T-helper 1 cell treated with Interleukin-12 subunit alpha and Interleukin-12 subunit beta and Interleukin-4 antibody, amounts not matched to agents 30 ng/mL and 1 ng/mL, for 36 hours (primary cell): Measurements from ENCODE around the gene ZNF8. TPM values are rescaled to one million over a fixed set of nuclear protein-coding genes. Genes with fewer than 3 reads are reported as not detected.

ENCODE experiments used
- intact Hi-C: fragments of 100-400 bp; cut with micrococcal nuclease; formaldehyde crosslinking; loops from one replicate; pipeline ENCODE4 v1.15.1; 2024
- total RNA-seq: library from RNA; stranded (reverse); gene quantifications from 2 replicates; pipeline ENCODE4 v1.2.3, GENCODE V29; 2022

Gene ZNF8
- total RNA-seq: 4.9 and 5.5 TPM in 2 replicates

DNA sequence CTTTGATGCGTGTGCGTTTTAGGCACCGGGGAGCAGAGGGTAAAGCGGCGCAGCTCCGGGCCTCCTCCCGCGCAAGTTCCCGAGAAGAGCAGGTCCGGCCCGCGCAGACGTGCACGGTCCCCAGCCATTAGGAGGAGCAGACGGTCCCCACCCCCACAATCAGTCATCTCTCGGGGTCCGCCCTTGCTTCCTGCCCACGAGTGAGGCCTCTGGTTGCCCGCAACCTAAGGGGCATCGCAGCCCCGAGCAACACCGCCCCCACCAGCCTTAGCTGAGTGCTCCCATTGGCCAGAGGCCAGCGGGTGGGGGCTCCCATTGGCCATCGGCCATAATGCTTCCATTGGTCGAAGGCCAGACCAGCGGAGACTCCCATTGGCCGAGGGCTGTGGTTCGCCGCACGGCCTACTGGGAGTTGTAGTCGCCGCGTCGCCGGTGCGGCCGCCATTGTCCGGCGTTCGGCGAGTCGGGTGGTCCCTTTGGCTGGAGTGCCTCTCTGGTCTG is at the start of gene ZNF8:
Gene ZNF8 (plus strand): TSS at position 415 of the 501 bp plus-strand sequence. CDS start 127 bp downstream, outside the sequence.
- intact Hi-C loops: loop anchor here (1.0 to 2.0 kb wide), 24 partner anchors 27 to 1874 kb away; partner anchors contain the start of genes ERVK3-1, RPS5, ZNF132 and ZNF17

DNA sequence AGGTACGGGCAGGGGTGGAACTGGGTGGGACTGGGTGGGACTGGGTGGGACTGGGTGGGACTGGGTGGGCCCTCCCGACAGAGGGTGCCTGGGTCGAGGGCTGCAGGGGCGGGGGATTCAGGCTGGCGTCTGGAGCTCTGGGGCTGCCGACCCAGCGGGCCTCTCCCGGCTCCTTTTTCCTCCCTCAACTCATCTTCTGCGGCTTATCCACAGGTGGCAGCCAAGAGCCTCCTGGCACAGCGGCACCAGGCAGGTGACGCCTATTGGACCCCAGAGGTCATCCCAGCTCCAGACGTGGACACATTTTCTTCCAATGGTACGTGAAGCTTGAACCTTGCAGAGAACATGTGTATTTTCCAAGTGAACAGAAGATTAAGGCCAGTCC is 49.5 kb upstream of the ZNF8 start:
- intact Hi-C loops: loop anchor here (2.0 kb wide), 1 partner anchor 98 kb away; the partner anchor contains the start of gene ZSCAN22

DNA sequence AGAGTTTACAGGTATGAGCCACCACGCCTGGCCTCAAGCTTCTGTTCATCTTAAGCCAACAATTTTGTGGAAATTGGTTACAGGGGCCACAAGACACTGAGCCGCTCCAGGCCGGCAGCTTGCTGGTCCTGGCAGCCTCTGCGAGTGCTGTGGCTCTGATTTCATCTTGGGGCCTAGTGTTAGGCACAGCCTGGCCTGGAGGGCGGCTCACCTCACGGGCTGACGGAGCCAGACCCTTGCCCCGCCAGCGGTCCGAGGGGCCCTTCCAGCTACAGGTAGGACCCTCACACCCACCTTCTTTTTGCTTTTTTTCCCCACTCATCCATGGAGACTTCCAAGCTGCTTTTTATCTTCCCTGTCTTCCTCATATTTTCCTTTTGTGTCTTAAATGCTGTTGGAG is 41.4 kb upstream of the ZNF8 start:
- intact Hi-C loops: no loop called here

GRCh38 chr19:58243351-58243750 is 35.4 kb upstream of the ZNF8 start:
- intact Hi-C loops: no loop called here

DNA sequence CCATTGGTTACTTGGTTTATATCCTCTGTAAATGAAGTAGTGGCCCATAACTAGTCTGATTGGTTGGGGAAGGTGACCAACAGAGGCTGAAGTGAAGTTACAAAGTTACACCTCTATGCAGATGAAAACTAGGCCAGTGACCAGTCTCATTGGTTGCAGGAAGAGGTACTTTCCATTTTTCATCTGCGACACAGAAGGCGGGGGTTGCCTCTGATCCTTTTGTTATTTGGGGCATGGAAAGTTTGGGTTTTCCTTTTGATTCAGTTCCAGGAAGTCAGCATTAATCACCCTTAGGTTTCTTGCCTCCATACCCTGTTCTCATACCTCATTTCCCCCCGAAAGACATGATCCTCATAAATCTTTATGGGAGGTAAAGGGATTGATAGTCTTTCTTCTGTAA is 29.9 kb upstream of the ZNF8 start:
- intact Hi-C loops: no loop called here

DNA sequence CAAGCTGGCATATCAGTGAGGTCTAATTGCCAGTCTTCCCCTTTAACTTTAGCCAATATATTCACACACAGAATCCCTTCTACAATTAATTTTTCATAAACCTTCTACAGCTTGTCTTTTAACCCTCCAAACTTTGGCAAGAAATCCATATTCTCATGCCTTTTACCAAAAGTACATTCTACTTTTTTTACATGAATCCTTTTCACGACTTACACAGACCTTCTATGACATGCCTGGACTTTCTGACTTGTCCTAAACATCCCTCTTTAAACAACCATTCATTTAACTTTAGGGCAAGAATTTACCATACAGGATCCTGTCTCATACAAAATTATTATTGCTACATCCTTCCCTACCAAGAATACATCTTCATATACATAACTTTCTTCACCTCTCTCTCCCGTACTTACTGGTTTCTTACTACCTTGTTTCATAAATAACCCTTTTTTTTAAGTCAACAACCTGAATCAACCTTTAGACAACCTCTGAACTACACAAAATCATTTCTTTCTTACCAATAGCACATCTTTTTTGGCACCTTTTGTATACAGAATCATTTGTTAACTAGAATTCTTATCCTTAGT is 26.6 kb upstream of the ZNF8 start:
- intact Hi-C loops: no loop called here

DNA sequence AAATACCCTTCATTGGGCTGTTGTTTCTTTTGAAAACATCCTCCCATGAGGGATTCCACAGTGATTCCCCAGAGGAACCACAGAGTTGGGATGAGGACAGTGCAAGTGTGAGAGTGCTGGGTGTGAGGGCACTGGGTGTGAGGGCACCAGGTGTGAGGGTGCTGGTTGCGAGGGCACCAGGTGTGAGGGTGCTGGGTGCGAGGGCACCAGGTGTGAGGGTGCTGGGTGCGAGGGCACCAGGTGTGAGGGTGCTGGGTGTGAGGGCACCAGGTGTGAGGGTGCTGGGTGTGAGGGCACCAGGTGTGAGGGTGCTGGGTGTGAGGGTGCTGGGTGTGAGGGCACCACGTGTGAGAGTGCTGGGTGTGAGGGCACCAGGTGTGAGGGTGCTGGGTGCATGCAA is 20.5 kb upstream of the ZNF8 start:
- intact Hi-C loops: loop anchor here (5.0 kb wide), 1 partner anchor 61 kb away; no protein-coding TSS in a partner anchor

DNA sequence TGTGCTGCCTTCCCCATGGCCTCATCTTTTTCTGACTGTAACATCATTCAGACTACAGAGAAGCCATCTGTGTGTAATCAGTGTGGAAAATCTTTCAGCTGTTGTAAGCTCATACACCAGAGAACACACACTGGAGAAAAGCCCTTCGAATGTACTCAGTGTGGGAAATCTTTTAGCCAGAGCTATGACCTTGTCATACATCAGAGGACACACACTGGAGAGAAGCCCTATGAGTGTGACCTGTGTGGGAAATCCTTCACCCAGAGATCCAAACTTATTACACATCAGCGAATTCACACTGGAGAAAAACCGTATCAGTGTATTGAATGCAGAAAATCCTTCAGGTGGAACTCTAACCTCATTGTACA is 17.2 kb upstream of the ZNF8 start:
- intact Hi-C loops: no loop called here

DNA sequence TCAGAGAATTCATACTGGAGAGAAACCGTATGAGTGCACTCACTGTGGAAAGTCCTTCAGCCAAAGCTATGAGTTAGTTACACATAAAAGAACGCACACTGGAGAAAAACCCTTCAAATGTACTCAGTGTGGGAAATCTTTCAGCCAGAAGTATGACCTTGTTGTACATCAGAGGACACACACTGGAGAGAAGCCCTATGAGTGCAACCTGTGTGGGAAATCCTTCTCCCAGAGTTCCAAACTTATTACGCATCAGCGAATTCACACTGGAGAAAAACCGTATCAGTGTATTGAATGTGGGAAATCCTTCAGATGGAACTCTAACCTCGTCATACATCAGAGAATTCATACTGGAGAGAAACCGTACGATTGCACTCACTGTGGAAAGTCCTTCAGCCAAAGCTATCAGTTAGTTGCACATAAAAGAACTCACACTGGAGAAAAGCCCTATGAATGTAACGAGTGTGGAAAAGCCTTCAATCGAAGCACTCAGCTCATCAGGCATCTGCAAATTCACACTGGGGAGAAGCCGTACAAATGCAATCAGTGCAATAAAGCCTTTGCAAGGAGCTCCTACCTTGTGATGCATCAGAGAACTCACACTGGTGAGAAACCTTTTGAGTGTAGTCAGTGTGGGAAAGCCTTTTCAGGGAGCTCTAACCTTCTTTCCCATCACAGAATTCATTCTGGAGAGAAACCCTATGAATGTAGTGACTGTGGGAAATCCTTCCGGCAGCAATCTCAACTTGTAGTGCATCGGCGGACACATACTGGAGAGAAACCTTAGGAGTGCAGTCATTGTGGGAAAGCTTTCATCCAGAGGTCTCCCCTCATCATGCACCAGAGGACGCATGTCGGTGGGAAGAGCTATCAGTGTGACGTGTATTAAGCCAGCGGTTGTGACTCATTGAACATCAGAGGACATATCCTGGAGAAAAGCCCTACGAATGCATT is 16.5 kb upstream of the ZNF8 start:
- intact Hi-C loops: no loop called here

DNA sequence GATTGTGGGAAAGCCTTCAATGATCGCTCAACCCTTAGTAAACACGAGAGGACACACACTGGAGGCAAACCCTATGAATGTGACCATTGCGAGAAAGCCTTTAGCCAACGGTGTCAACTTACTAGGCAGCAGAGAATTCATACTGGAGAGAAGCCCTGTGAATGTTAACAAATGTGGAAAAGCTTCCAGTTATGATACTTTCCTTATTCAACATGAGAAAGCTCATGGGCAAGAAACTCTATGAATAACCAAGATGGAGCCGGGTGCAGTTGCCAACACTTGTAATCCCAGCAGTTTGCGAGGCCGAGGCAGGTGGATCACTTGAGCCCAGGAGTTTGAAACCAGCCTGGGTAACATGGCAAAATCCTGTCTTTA is 15.8 kb upstream of the ZNF8 start:
- intact Hi-C loops: no loop called here

GRCh38 chr19:58265100-58265499 is 13.7 kb upstream of the ZNF8 start:
- intact Hi-C loops: no loop called here

DNA sequence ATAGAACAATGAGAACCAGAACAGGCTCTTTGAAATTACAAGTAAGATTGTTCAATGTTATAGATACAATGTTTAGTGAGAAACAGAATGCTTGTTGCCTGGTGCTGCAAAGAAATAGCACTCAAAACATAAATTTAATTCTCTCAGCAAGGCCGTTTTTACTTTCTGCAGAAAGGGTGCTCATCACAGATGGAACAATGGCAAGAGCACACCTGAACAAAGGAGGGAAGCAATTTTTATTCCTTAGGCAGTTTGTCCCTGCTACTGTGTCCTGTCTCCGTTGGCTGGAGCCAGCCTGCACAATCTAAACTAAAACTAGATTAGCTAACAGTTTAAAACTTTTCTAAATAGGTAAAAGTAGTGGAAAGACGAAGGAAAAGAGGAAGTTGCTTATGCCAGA is 10.4 kb upstream of the ZNF8 start:
- intact Hi-C loops: no loop called here

- intact Hi-C loops: no loop called here
Measured at GRCh38 chr19:58274771-58275201, 4.0 kb upstream of the ZNF8 start.

- intact Hi-C loops: no loop called here
Measured at GRCh38 chr19:58275564-58275963, 3.2 kb upstream of the ZNF8 start.

DNA sequence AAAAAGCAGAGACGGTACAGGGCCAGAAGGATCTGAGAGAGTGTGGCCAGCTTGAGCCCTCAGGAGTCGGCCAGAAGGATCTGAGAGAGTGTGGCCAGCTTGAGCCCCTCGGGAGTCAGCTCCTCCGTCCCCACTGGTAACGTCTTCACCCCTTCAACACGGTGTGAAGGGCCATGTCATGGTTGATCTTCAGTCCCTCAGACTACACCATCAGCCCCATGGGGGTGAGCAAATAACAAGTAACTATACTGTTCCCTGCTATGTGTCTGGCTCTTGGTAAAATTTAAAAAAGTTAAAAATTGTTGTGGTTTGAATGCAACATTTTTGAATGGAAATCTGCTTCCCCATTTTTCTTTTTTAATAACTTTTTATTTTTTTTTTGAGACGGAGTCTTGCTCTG is 1.6 kb upstream of the ZNF8 start:
- intact Hi-C loops: no loop called here

- intact Hi-C loops: loop anchor here (1.0 to 2.0 kb wide), 24 partner anchors 27 to 1873 kb away; partner anchors contain the start of genes ERVK3-1, RPS5, ZNF132 and ZNF17
Measured at GRCh38 chr19:58277748-58278540, 811 bp upstream of the ZNF8 start.

GRCh38 chr19:58279042-58279924 is 528 bp downstream of the ZNF8 start:
- intact Hi-C loops: loop anchor here (2.0 kb wide), 2 partner anchors 700 to 1874 kb away; partner anchors contain the start of genes ZNF416 and ZNF583

DNA sequence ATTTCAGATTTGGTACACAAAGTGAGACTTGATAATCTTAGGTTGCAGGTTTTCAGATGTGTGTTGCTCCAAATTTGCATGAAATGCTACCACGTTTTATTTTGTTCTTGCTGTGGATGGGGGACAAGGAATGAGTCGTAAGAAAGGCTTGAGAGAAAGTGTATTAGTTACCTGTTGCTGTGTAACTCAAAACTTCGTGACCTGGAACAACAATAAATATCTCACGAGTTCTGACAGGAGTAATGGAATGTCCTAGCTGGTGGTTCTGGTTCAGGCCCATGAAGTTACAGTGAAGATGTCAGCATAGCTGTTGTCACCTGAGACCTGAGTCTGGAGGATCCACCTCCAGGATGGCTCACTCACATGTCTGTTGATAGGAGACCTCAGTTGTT is 1.2 kb downstream of the ZNF8 start:
- intact Hi-C loops: loop anchor here (2.0 kb wide), 2 partner anchors 701 to 1875 kb away; partner anchors contain the start of genes ZNF416 and ZNF583

- intact Hi-C loops: no loop called here
Measured at GRCh38 chr19:58284199-58284598, 5.4 kb downstream of the ZNF8 start.

GRCh38 chr19:58291943-58292342 is 13.2 kb downstream of the ZNF8 start:
- intact Hi-C loops: no loop called here
